NB4 (cell line): ENCODE results near the gene DGKB.

Source experiments
- DNase-seq: peaks from one replicate; pipeline ENCODE4 v3.0.0; 2010; ENCODE audit warnings: low read depth
- H3K4me3 ChIP-seq: one replicate; pipeline ENCODE4 v1.5.1; 2011; ENCODE audit warnings: mild to moderate bottlenecking, low read depth, low read length, moderate library complexity
- CTCF ChIP-seq: IDR thresholded peaks from one replicate; pipeline ENCODE4 v1.5.1; 2012; ENCODE audit warnings: low read depth, low read length
- MAX ChIP-seq: IDR thresholded peaks from 2 replicates; pipeline ENCODE4 v1.6.1; 2011; ENCODE audit warnings: low read depth, low read length
- MYC ChIP-seq: IDR thresholded peaks from 2 replicates; pipeline ENCODE4 v1.6.1; 2011; ENCODE audit warnings: low read depth, low read length
- POLR2A ChIP-seq: IDR thresholded peaks from 2 replicates; pipeline ENCODE4 v1.6.1; 2011; ENCODE audit warnings: mild to moderate bottlenecking; ENCODE audit not compliant: insufficient read length; ENCODE audit errors: extremely low read depth

DGKB gene

GRCh38 chr7:14123923-14124322 lies 778.6 kb downstream of the DGKB start:
- DNase-seq = no peak
- TF ChIP-seq POLR2A = no peak
- TF ChIP-seq CTCF = no peak
- TF ChIP-seq MYC = no peak
- TF ChIP-seq MAX = no peak
- H3K4me3 ChIP-seq = no peak overlapping the region

- H3K4me3 ChIP-seq = no peak overlapping the region
- no peak for TF ChIP-seq POLR2A
- no peak for TF ChIP-seq MYC
- TF ChIP-seq MAX = no peak
- TF ChIP-seq CTCF = no peak
- DNase-seq = no peak
Observed at GRCh38 chr7:14115701-14116100, 786.9 kb downstream of the DGKB start.

GRCh38 chr7:14104861-14105260 lies 797.7 kb downstream of the DGKB start:
- no peak overlapping the region for H3K4me3 ChIP-seq
- DNase-seq = no peak
- TF ChIP-seq CTCF (no peak), MAX (no peak), MYC (no peak), POLR2A (no peak)

- TF ChIP-seq MAX = no peak
- H3K4me3 ChIP-seq = no peak overlapping the region
- DNase-seq = no peak
Observed at GRCh38 chr7:14096159-14096558, 806.4 kb downstream of the DGKB start.

GRCh38 chr7:14095233-14095950 lies 807.2 kb downstream of the DGKB start:
- TF ChIP-seq MAX (no peak), MYC (no peak), CTCF (no peak), POLR2A (no peak)
- DNase-seq = no peak
- H3K4me3 ChIP-seq = no peak overlapping the region
